Central memory CD8-positive, alpha-beta T cell (primary cell): ENCODE results near the gene OPCML.

Experiments used
- ATAC-seq: fragments of 150-1000 bp; cut with Tn5 transposase; replicated peaks from 2 replicates; pipeline ENCODE4 v1.10.0; 2022; ENCODE audit warnings: mild to moderate bottlenecking, moderate FRiP score, moderate number of reproducible peaks; ENCODE audit not compliant: poor library complexity, severe bottlenecking; ENCODE audit errors: extremely low read depth
- DNase-seq, 2 donors: peaks; one replicate each; pipeline ENCODE4 v3.0.0; 2021; ENCODE audit warnings: low spot score in 2 of 2
- H3K27ac Mint-ChIP-seq: one replicate; pipeline ENCODE4 v1.8.0; 2022; ENCODE audit warnings: low read depth, mild to moderate bottlenecking, moderate library complexity, mixed read lengths
- H3K27me3 Mint-ChIP-seq: one replicate; pipeline ENCODE4 v1.8.0; 2022; ENCODE audit warnings: mixed read lengths
- H3K36me3 Mint-ChIP-seq: one replicate; pipeline ENCODE4 v1.8.0; 2022; ENCODE audit warnings: mild to moderate bottlenecking, moderate library complexity, mixed read lengths; ENCODE audit not compliant: insufficient read depth
- H3K4me1 Mint-ChIP-seq: one replicate; pipeline ENCODE4 v1.8.0; 2022; ENCODE audit warnings: mixed read lengths
- H3K4me3 Mint-ChIP-seq: one replicate; pipeline ENCODE4 v1.8.0; 2022; ENCODE audit warnings: mild to moderate bottlenecking, moderate library complexity, mixed read lengths
- H3K9me3 Mint-ChIP-seq: one replicate; pipeline ENCODE4 v1.8.0; 2022; ENCODE audit warnings: mixed read lengths

Gene OPCML

DNA sequence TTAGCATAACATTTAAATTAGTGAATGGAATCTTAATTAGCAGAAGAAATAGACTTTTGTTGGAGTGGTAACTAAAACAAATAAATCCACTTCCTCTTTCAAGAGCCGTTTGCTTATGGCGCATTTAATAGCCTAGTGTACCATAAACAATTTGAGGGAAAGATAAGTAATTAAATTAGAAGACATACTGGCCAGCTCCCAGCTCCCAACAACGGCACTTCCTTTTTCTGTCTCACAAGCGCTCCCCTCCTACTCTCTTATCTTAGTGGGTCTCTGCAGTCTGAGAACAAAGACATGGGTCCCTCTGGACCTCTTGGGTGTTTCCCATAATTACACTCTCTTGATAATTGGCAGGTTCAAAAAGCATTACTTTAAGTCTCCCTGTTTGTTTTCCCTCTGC lies 146.0 kb downstream of the OPCML start:
- Mint-ChIP-seq H3K4me3 (no peak overlapping the region), H3K27me3 (no peaks in the 10 kb centered on the region), H3K27ac (no peak overlapping the region), H3K4me1 (no peaks in the 10 kb centered on the region), H3K36me3 (no peaks in the 10 kb centered on the region), H3K9me3 (no peaks in the 10 kb centered on the region)
- DNase-seq (no peak), ATAC-seq (no peak)

DNA sequence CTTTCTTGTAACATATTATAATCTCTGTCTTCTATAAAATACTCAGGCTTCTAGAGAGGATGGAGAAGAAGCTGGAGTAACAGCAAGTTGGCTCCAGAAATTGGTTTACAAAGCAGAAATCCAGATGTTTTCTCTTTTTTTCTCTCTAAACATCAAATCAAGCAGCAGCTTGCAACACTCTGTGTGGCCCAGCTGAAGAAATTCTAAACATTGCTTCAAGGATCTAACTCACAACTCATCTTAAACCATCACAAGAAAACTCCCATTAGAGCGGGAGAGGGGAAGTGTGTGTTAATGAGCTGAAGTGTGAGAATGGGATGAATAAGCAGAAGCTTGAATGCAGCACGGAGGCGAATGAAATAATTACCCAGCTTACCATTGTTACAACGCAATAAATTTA lies 146.5 kb downstream of the OPCML start:
- H3K4me1 Mint-ChIP-seq: no peaks in the 10 kb centered on the region
- H3K9me3 Mint-ChIP-seq: peaks cover 5% of the 10 kb centered on the region
- ATAC-seq (no peak), DNase-seq (no peak)
- H3K27ac Mint-ChIP-seq: no peak overlapping the region
- H3K27me3 Mint-ChIP-seq: no peaks in the 10 kb centered on the region
- H3K4me3 Mint-ChIP-seq: no peak overlapping the region
- no peaks in the 10 kb centered on the region for H3K36me3 Mint-ChIP-seq

DNA sequence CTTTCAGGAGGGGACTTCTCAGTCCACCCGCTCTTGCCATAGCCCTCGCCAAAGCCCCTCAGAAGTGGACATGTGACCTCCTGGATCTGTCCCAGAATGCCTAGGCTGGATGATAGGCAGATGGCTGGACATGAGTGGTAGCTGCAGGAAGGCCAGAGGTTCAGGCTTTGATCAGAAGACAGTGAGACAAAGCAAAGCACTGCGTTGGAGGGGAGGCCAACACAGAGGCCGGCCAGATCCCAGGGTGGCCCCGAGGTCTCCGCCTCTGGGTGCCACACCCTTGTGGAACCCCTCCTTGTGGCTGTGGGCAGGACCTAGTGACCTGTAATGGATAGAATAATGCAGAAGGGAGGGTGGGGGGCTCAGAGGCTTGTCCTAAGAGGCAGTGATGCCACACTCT lies 147.6 kb downstream of the OPCML start:
- H3K27ac Mint-ChIP-seq: no peak overlapping the region
- H3K9me3 Mint-ChIP-seq: peaks cover 5% of the 10 kb centered on the region
- H3K27me3 Mint-ChIP-seq: no peaks in the 10 kb centered on the region
- no peak overlapping the region for H3K4me3 Mint-ChIP-seq
- H3K36me3 Mint-ChIP-seq: no peaks in the 10 kb centered on the region
- ATAC-seq: no peak
- H3K4me1 Mint-ChIP-seq: no peaks in the 10 kb centered on the region
- no peak for DNase-seq

DNA sequence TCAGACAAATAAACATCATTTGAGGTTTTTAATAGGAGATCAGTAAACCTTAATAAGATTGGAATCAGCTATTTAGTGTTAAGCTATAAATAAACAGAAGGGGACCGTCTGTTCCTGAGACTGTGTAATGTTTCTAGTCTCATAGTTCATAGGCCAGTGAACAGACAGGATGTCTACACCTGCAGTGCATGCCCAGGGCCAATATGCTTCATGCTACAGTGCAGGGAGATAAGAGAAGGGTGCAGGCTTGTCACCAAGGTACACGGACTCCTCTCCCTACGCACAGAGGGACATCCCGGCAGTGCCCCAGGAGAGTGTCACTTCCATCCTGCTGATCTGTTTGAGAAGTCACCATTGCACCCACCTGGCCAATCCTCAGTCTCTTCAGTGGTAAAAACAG lies 148.6 kb downstream of the OPCML start:
- Mint-ChIP-seq H3K4me1 (no peaks in the 10 kb centered on the region), H3K27me3 (no peaks in the 10 kb centered on the region), H3K36me3 (no peaks in the 10 kb centered on the region), H3K4me3 (no peak overlapping the region), H3K9me3 (peaks cover 5% of the 10 kb centered on the region), H3K27ac (no peak overlapping the region)
- no peak for ATAC-seq
- DNase-seq: no peak

DNA sequence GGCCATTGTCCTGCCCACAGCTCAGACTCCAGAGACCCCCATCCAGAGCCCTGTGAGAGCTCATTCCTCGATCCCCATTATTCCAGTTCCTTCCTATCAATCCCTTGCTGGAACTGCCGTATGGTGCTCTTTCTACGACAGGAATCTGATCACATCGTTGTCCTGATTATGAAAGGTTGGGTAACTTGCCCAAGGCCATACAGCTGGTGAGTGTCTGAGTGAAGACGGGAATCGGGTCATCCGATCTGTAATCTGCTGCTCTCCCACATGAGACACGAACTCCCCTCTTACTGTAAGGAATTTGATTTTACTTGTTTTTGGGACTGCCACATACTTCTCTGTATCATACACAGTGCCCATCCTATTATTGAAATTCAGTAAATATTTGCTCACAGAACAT lies 149.1 kb downstream of the OPCML start:
- no peaks in the 10 kb centered on the region for H3K27me3 Mint-ChIP-seq
- no peak overlapping the region for H3K27ac Mint-ChIP-seq
- H3K9me3 Mint-ChIP-seq: peaks cover 5% of the 10 kb centered on the region
- ATAC-seq (no peak), DNase-seq (no peak)
- H3K4me1 Mint-ChIP-seq: no peaks in the 10 kb centered on the region
- H3K4me3 Mint-ChIP-seq: no peak overlapping the region
- no peaks in the 10 kb centered on the region for H3K36me3 Mint-ChIP-seq

DNA sequence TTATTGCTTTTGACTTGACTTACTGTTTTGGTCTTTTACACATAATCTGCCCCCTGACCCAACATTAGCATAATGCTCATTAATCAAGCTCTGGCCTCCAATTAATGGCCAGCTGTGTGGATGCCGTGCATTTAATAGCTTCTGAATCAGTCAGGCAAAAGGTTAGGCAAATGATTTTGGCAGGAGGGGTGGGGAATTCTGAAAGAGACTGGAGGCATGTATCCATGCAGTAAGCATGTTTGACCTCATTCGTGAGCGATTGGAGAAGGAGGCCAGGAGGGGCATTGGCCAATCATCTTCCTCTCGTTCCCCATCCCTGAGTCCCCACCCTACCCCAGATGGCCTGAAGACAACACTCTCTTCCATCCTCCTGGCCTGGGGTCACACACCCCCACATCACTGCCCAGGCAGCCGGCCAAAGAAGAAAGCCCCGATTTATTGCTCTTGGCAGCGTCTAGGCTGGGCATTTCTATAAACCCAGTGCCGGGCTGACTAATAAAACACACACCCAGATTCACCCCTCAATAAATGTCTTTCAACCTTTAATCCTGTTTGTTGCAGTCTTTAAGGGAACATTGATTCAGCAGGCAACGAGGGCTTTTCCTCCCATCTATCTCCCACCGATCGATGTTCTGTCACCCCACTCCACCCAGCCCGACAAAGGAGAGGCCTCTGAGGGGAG lies 150.0 kb downstream of the OPCML start:
- Mint-ChIP-seq H3K9me3 (peaks cover 5% of the 10 kb centered on the region), H3K36me3 (no peaks in the 10 kb centered on the region), H3K27ac (no peak overlapping the region), H3K27me3 (no peaks in the 10 kb centered on the region), H3K4me1 (no peaks in the 10 kb centered on the region), H3K4me3 (no peak overlapping the region)
- DNase-seq (no peak), ATAC-seq (no peak)

DNA sequence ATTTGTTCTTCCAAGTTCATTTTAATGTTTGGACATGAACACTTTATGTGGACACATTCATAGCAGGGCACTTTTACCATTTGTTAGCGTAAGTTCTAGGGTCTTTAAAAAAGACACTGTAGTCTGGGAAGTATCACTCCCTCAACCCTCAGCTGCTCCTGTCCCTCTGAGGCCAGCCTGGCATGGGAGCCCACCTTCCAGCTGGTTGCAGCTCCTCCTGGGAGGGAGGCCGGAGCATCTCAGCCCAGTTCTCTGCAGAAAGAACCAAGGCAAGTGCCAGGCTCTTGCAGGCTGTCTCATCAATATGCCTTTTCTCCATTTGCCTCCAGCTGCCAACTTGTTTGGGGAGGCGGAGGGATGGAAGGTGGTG lies 150.6 kb downstream of the OPCML start:
- no peaks in the 10 kb centered on the region for H3K27me3 Mint-ChIP-seq
- ATAC-seq: no peak
- H3K4me3 Mint-ChIP-seq: no peak overlapping the region
- no peaks in the 10 kb centered on the region for H3K4me1 Mint-ChIP-seq
- H3K9me3 Mint-ChIP-seq: peaks cover 8% of the 10 kb centered on the region
- no peak overlapping the region for H3K27ac Mint-ChIP-seq
- H3K36me3 Mint-ChIP-seq: no peaks in the 10 kb centered on the region
- no peak for DNase-seq

DNA sequence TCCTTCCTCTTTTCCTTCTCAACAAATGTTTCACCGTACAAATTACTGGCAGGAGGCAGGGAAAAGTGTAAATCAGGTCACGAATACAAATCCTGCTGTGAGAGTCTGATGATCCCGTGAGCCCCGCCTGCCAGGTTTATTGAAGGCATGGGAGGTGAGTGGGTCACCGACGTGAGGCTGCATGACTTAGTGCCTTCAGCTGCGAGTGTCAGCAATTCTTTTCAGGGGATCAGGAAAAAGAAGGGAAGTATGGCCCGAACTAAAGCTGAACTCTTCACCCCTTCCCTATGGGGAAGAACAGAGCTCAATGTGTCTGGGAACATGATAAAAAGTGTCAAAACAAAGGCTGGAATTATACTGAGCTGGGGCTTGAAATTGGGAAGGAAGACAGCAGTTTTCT lies 166.2 kb downstream of the OPCML start:
- H3K36me3 Mint-ChIP-seq: no peaks in the 10 kb centered on the region
- no peak overlapping the region for H3K27ac Mint-ChIP-seq
- DNase-seq (no peak), ATAC-seq (no peak)
- no peaks in the 10 kb centered on the region for H3K27me3 Mint-ChIP-seq
- no peak overlapping the region for H3K4me3 Mint-ChIP-seq
- H3K9me3 Mint-ChIP-seq: peaks cover 5% of the 10 kb centered on the region
- H3K4me1 Mint-ChIP-seq: no peaks in the 10 kb centered on the region

DNA sequence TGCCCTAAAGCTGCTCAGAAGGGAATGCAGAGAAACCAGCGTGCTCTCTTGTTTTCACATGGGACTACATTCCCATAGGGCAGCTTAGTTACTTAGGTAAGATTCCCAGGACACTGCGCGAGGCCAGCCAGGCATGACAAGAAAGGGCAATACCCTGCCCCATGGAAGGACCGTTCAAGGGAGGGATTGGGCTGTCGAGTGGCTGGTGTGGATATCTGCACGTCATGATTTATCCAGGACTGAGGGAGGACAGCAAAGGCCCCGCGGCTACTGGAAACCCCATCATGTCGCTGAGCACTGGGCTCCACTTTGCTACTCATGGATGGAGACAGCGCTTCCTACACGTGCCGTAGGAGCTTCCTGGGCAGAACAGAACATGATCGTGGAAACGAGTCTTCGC lies 169.4 kb downstream of the OPCML start:
- DNase-seq (no peak), ATAC-seq (no peak)
- Mint-ChIP-seq H3K27me3 (no peaks in the 10 kb centered on the region), H3K36me3 (no peaks in the 10 kb centered on the region), H3K9me3 (peaks cover 16% of the 10 kb centered on the region), H3K27ac (no peak overlapping the region), H3K4me1 (no peaks in the 10 kb centered on the region), H3K4me3 (no peak overlapping the region)

DNA sequence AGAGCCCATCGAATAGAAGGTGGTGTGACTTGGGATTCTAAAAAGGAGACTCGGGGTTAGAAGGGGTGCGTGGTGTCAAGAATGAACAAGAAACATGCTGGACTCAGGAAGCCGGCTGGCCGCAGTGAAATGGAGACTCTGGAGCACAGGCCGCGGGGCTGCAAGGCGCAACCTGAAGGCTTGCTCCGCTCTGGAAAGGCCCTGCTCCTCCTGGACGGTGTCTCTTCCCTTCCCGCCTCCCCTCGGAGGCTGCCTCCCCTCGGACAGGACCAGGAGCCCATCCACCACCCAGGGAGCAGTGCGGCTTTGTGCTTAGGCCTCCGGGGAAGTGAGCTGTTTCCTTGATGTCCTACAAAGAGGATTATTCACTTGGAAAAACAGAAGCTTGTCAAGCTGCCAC lies 170.1 kb downstream of the OPCML start:
- no peak for ATAC-seq
- peaks cover 16% of the 10 kb centered on the region for H3K9me3 Mint-ChIP-seq
- no peaks in the 10 kb centered on the region for H3K36me3 Mint-ChIP-seq
- no peaks in the 10 kb centered on the region for H3K4me1 Mint-ChIP-seq
- H3K4me3 Mint-ChIP-seq: no peak overlapping the region
- no peak overlapping the region for H3K27ac Mint-ChIP-seq
- DNase-seq: no peak
- H3K27me3 Mint-ChIP-seq: no peaks in the 10 kb centered on the region

DNA sequence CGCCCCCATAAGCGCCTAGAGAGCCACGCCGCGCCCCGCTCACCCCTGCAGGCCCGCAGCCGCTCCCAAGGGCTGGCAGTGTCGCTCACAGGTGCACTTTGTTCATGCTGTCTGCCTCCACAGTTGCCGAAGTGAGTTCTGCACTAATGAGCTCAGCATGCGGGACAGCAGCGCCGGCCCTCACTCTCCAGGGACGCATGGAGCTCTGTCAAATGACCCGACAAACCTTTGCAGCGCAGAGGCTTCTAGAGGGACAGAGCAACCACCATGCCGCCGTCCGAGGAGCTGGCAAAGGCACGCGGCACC lies 170.7 kb downstream of the OPCML start:
- Mint-ChIP-seq H3K27ac (no peak overlapping the region), H3K4me3 (no peak overlapping the region), H3K36me3 (no peaks in the 10 kb centered on the region), H3K27me3 (no peaks in the 10 kb centered on the region), H3K4me1 (no peaks in the 10 kb centered on the region), H3K9me3 (peaks cover 16% of the 10 kb centered on the region)
- ATAC-seq (no peak), DNase-seq (no peak)

DNA sequence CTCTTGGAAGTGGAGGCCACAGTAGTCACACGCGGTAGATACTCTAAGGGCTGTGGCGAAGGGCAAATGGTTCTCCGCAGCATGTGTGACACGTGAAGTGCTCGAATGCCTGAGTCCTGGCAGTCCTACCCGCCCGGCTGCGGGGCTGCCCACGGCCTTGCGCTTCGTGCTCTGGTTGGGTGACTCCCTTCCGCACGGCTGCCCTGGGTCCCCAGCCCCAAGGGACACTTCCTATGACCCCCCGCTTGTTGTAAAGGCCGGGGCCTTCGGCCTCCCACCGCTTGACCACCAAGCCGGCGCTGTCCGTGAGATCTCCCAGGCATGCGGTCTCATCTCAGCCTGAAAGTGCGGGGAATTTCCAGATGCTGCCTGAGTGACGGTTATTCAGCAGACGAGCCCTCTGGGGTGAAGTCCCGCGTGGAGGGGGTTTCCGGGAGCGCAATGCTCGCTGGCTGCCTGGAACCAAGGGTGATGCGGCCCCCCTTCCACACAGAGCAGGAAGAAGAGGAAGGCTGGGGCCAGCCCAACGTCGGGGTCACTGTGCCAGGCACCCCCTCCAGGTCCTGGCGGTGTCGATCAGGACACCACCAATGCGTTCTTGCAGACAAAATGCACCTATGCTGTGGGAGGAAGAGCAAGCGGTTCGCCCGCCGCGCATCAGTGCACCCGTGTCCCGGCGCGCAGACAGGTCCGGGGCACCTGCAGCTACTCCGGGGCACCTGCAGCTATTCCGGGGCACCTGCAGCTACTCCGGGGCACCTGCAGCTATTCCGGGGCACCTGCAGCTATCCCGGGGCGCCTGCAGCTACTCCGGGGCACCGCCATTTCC lies 171.2 kb downstream of the OPCML start:
- peaks cover 16% of the 10 kb centered on the region for H3K9me3 Mint-ChIP-seq
- no peaks in the 10 kb centered on the region for H3K36me3 Mint-ChIP-seq
- H3K27ac Mint-ChIP-seq: no peak overlapping the region
- no peaks in the 10 kb centered on the region for H3K4me1 Mint-ChIP-seq
- no peak overlapping the region for H3K4me3 Mint-ChIP-seq
- no peak for DNase-seq
- no peaks in the 10 kb centered on the region for H3K27me3 Mint-ChIP-seq
- ATAC-seq: no peak

DNA sequence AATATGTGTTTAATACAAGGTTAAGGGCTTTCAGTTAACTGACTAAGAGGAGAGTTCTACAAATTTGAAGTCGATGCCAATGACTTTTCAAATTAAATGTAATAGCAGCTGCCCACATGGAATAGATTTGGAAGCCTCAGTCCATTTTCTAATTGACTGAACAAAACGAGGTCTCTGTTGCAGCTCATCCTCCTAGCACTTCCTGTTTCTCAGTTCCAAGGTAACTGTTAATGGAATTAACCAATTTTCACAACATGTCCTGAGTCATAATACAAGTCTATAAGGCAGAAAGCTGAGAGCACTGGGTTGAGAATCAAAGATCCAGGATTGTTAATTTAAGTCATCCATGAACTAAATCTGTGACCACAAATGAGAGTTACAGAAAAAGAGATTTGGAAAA lies 177.2 kb downstream of the OPCML start:
- Mint-ChIP-seq H3K4me3 (no peak overlapping the region), H3K27ac (no peak overlapping the region), H3K4me1 (no peaks in the 10 kb centered on the region), H3K27me3 (no peaks in the 10 kb centered on the region), H3K36me3 (no peaks in the 10 kb centered on the region), H3K9me3 (peaks cover 23% of the 10 kb centered on the region)
- DNase-seq: no peak
- ATAC-seq: no peak
